GM23338 (cell line): ENCODE data around the gene SLCO3A1. TPM values are rescaled to one million over a fixed set of nuclear protein-coding genes. Genes with fewer than 3 reads are reported as not detected.

Source experiments
- ATAC-seq: fragments of 200-7000 bp; cut with Tn5 transposase; 3 replicates; pipeline ENCODE4 v1.9.1; 2020
- DNase-seq: peaks from one replicate; pipeline ENCODE4 v3.0.0-alpha.2; 2015; ENCODE audit warnings: low spot score
- H2AFZ ChIP-seq: fragments of 200-600 bp; sonication (generic); 2 replicates; pipeline ENCODE4 v1.8.0; 2016; ENCODE audit warnings: antibody characterized with exemption, mild to moderate bottlenecking, moderate library complexity
- H3F3A ChIP-seq: fragments of 200-600 bp; sonication (generic); replicated peaks from 2 replicates; pipeline ENCODE4 v1.8.0; 2017; ENCODE audit warnings: antibody characterized with exemption, mixed run types, low read depth
- H3K27ac ChIP-seq: fragments of 200-600 bp; sonication (generic); 2 replicates; pipeline ENCODE4 v1.6.1; 2016; ENCODE audit warnings: low read depth
- H3K27me3 ChIP-seq: fragments of 200-600 bp; sonication (generic); 2 replicates; pipeline ENCODE4 v1.8.0; 2016; ENCODE audit warnings: mild to moderate bottlenecking, mixed run types, moderate library complexity; ENCODE audit not compliant: insufficient read depth
- H3K36me3 ChIP-seq: fragments of 200-600 bp; sonication (generic); 2 replicates; pipeline ENCODE4 v1.8.0; 2016; ENCODE audit warnings: mild to moderate bottlenecking; ENCODE audit not compliant: insufficient read depth
- H3K4me1 ChIP-seq: fragments of 200-600 bp; sonication (generic); 2 replicates; pipeline ENCODE4 v1.8.0; 2016; ENCODE audit warnings: mild to moderate bottlenecking, moderate library complexity; ENCODE audit not compliant: insufficient read depth
- H3K4me2 ChIP-seq: fragments of 200-600 bp; sonication (generic); 2 replicates; pipeline ENCODE4 v1.7.1; 2017; ENCODE audit warnings: mixed run types
- H3K4me3 ChIP-seq: fragments of 200-600 bp; sonication (generic); 2 replicates; pipeline ENCODE4 v1.6.1; 2016; ENCODE audit warnings: mixed run types
- H3K79me2 ChIP-seq: fragments of 200-600 bp; sonication (generic); replicated peaks from 2 replicates; pipeline ENCODE4 v1.8.0; 2017; ENCODE audit warnings: mild to moderate bottlenecking; ENCODE audit not compliant: insufficient read depth
- H3K9me2 ChIP-seq: fragments of 200-600 bp; sonication (generic); 2 replicates; pipeline ENCODE4 v1.8.0; 2017; ENCODE audit not compliant: insufficient read depth
- H4K20me1 ChIP-seq: fragments of 200-600 bp; sonication (generic); replicated peaks from 2 replicates; pipeline ENCODE4 v1.8.0; 2017; ENCODE audit warnings: mild to moderate bottlenecking; ENCODE audit not compliant: insufficient read depth
- H3K27ac Mint-ChIP-seq: 2 replicates; pipeline ENCODE4 v1.8.0; 2020; ENCODE audit warnings: inconsistent platforms, mild to moderate bottlenecking, moderate library complexity, mixed read lengths
- H3K27me3 Mint-ChIP-seq: 3 replicates; pipeline ENCODE4 v1.8.0; 2022; ENCODE audit warnings: low read depth, mild to moderate bottlenecking, moderate library complexity, mixed read lengths, inconsistent platforms; ENCODE audit not compliant: insufficient read depth, poor library complexity
- H3K36me3 Mint-ChIP-seq: 3 replicates; pipeline ENCODE4 v1.8.0; 2021; ENCODE audit warnings: low read depth, mild to moderate bottlenecking, inconsistent platforms, moderate library complexity, mixed read lengths
- H3K4me1 Mint-ChIP-seq: 3 replicates; pipeline ENCODE4 v1.8.0; 2020; ENCODE audit warnings: mild to moderate bottlenecking, inconsistent platforms, mixed read lengths
- H3K4me3 Mint-ChIP-seq: 3 replicates; pipeline ENCODE4 v1.8.0; 2021; ENCODE audit warnings: moderate library complexity, mild to moderate bottlenecking, inconsistent platforms, mixed read lengths
- H3K9me3 Mint-ChIP-seq: 3 replicates; pipeline ENCODE4 v1.8.0; 2020; ENCODE audit warnings: moderate library complexity, mild to moderate bottlenecking, inconsistent platforms, mixed read lengths
- CREB1 ChIP-seq: fragments of 250-450 bp; sonication (Bioruptor Pico); IDR thresholded peaks from 2 replicates; pipeline ENCODE4 v1.5.0; 2020; ENCODE audit warnings: low read depth, mild to moderate bottlenecking, moderate library complexity
- CTCF ChIP-seq, 2 experiments: fragments of 200-600 bp in 1 of 2; sonication (generic) in 1 of 2; conservative IDR thresholded peaks; 2 replicates each; pipeline versions ENCODE4 v1.5.1 to v1.6.1; 2016 to 2017; ENCODE audit warnings: antibody characterized with exemption in 2 of 2, low read depth in 2 of 2, mild to moderate bottlenecking in 2 of 2, moderate library complexity in 1 of 2
- ETS1 ChIP-seq: IDR thresholded peaks from 2 replicates; pipeline ENCODE4 v1.6.1; 2016; ENCODE audit warnings: antibody characterized with exemption
- EZH2 ChIP-seq: fragments of 200-600 bp; sonication (generic); IDR thresholded peaks from one replicate; pipeline ENCODE4 v1.8.0; 2017; ENCODE audit warnings: antibody characterized with exemption, mild to moderate bottlenecking, low read depth; ENCODE audit not compliant: unreplicated experiment
- EZH2phosphoT487 ChIP-seq: fragments of 200-600 bp; sonication (generic); IDR thresholded peaks from one replicate; pipeline ENCODE4 v1.8.1; 2018; ENCODE audit warnings: antibody characterized with exemption; ENCODE audit not compliant: unreplicated experiment
- NANOG ChIP-seq: IDR thresholded peaks from 2 replicates; pipeline ENCODE4 v1.6.1; 2016; ENCODE audit warnings: antibody characterized with exemption, borderline replicate concordance
- POLR2AphosphoS5 ChIP-seq: IDR thresholded peaks from 2 replicates; pipeline ENCODE4 v1.6.1; 2016; ENCODE audit warnings: antibody characterized with exemption, low read depth
- REST ChIP-seq: IDR thresholded peaks from one replicate; pipeline ENCODE4 v1.6.1; 2018; ENCODE audit warnings: antibody characterized with exemption; ENCODE audit not compliant: unreplicated experiment
- STAT1 ChIP-seq: IDR thresholded peaks from one replicate; pipeline ENCODE4 v1.6.1; 2016; ENCODE audit warnings: antibody characterized with exemption; ENCODE audit not compliant: unreplicated experiment
- ZNF114 ChIP-seq: fragments of 250-450 bp; sonication (Bioruptor Pico); IDR thresholded peaks from 2 replicates; pipeline ENCODE4 v1.5.0; 2020; ENCODE audit warnings: mild to moderate bottlenecking, moderate library complexity
- ZNF331 ChIP-seq: fragments of 250-450 bp; sonication (Bioruptor Pico); IDR thresholded peaks from 2 replicates; pipeline ENCODE4 v1.5.0; 2020; ENCODE audit warnings: low read depth, mild to moderate bottlenecking, moderate library complexity
- ZNF462 ChIP-seq: fragments of 250-450 bp; sonication (Bioruptor Pico); IDR thresholded peaks from 2 replicates; pipeline ENCODE4 v1.5.0; 2020; ENCODE audit warnings: mild to moderate bottlenecking, moderate library complexity
- polyA plus RNA-seq: library from polyadenylated mRNA; unstranded; fragments of >200 nt; fragmentation: Nextera tagmentation; extraction: Ambion mirVana; gene quantifications from 2 replicates; pipeline ENCODE4 v1.2.1, GENCODE V29; 2016
- total RNA-seq: library from RNA; depleted of rRNA; stranded (reverse); fragments of >200 nt; shearing (Covaris generic); gene quantifications from 2 replicates; pipeline ENCODE4 v1.2.3, GENCODE V29; 2014

The SLCO3A1 gene
- total and polyA plus RNA-seq, 2 experiments from 2014 or later: 7.3 to 9.4 TPM

- Histone ChIP-seq H3K4me3 (no peak overlapping the region), H3K27ac (no peak overlapping the region), H3K27me3 (no peaks in the 10 kb centered on the region), H3K4me1 (peaks cover 21% of the 10 kb centered on the region), H2AFZ (no peak overlapping the region), H3K79me2 (peaks cover 7% of the 10 kb centered on the region; the same call in 1 of the 2 replicates), H3K36me3 (no peaks in the 10 kb centered on the region), H3F3A (no peaks in the 10 kb centered on the region), H3K9me2 (peaks cover 4% of the 10 kb centered on the region), H3K4me2 (no peak overlapping the region), H4K20me1 (no peaks in the 10 kb centered on the region)
- Mint-ChIP-seq H3K4me1 (peaks cover 16% of the 10 kb centered on the region), H3K27me3 (peaks cover 6% of the 10 kb centered on the region), H3K4me3 (no peak overlapping the region), H3K27ac (no peak overlapping the region), H3K9me3 (peaks cover 13% of the 10 kb centered on the region), H3K36me3 (peaks cover 11% of the 10 kb centered on the region)
- DNase-seq: no peak
- TF ChIP-seq ZNF462 (CRISPR knock-in tag): no peak
- no peak for TF ChIP-seq CTCF (conservative IDR thresholded peaks at IDR 0.05; ENCODE audit: low read depth in 2 of 2)
- TF ChIP-seq STAT1: no peak
- TF ChIP-seq EZH2phosphoT487: no peak
- TF ChIP-seq NANOG: no peak
- TF ChIP-seq ZNF331: no peak
- TF ChIP-seq ZNF114 (CRISPR knock-in tag): no peak
- TF ChIP-seq POLR2AphosphoS5: no peak
- no peak for TF ChIP-seq EZH2
- no peak for TF ChIP-seq CREB1
- no peak for TF ChIP-seq ETS1
- no peak for TF ChIP-seq REST
- no peak for ATAC-seq
Measured at GRCh38 chr15:92034227-92034626, 180.7 kb downstream of the SLCO3A1 start.
